ENCODE measurements around the gene CNGB1. TPM values are rescaled to one million over a fixed set of nuclear protein-coding genes. Genes with fewer than 3 reads are reported as not detected.

Gene CNGB1
- total RNA-seq, 3 donors from 2014 or later (not counting 1 experiment from before 2014, with no cell fraction given) = not detected

- intact Hi-C loops (cut with micrococcal nuclease) = no loop called here
- H3K4me1 ChIP-seq (ENCODE audit: control insufficient read depth, insufficient read depth, low read length) = no peaks in the 10 kb centered on the region
- no peak overlapping the region for H3K27ac ChIP-seq (ENCODE audit: low read length)
- Mint-ChIP-seq H3K27me3 (ENCODE audit: low read depth in 2 of 2) (peaks cover 0 to 2% of the 10 kb centered on the region in 2 donors), H3K36me3 (no peaks in the 10 kb centered on the region), H3K4me3 (no peak overlapping the region), H3K27ac (no peak overlapping the region), H3K4me1 (peaks cover 11 to 13% of the 10 kb centered on the region in 2 donors), H3K9me3 (no peaks in the 10 kb centered on the region)
- no peaks in the 10 kb centered on the region for H3K27me3 ChIP-seq (ENCODE audit: control insufficient read depth, insufficient read depth, low read length)
- WGBS (ENCODE audit: insufficient coverage) = 80% methylated on average over 9 of the region's 11 CpGs
- TF ChIP-seq CTCF (IDR thresholded peaks at IDR 0.05) = no peak
- no peak for ATAC-seq
- no peak overlapping the region for H3K4me3 ChIP-seq (ENCODE audit: low read length)
- no peaks in the 10 kb centered on the region for H3K9me3 ChIP-seq (ENCODE audit: control insufficient read depth, insufficient read depth, low read length)
- DNase-seq = no peak
- H3K36me3 ChIP-seq (ENCODE audit: control insufficient read depth, insufficient read depth, low read length) = no peaks in the 10 kb centered on the region
Measured at GRCh38 chr16:57941016-57941664, 29.8 kb downstream of the CNGB1 start.

DNA sequence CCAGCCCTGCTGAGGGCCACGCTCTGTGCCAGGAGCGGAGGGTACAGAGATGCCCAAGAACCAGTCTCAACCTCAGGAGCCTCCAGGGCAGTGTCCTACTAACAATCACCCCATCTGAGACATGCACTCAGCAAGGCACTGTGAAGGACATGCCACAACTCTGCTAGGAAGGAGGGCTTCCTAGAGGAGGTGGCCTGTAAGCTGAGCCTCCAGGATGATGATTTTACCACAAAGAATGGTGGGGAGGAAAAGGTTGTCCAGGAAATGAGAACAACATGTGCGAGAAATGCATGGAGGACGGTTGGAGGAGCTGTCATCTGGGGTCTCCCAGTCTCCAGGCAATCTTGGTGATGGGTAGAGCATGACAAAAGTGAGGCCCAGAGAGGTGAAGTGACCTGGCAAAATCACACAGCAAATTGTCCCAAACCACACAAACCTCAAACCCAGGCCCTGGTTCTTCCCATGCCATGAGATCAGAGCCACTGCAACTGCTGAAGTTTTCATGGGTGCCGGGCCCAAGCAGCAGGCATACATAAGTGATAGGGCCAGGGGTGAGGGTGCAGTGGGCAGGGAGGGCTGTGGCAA lies 30.5 kb downstream of the CNGB1 start:
- Histone ChIP-seq H3K36me3 (ENCODE audit: control insufficient read depth, insufficient read depth, low read length) (no peaks in the 10 kb centered on the region), H3K4me1 (ENCODE audit: control insufficient read depth, insufficient read depth, low read length) (peaks cover 6% of the 10 kb centered on the region), H3K27ac (ENCODE audit: low read length) (no peak overlapping the region), H3K4me3 (ENCODE audit: low read length) (no peak overlapping the region), H3K27me3 (ENCODE audit: control insufficient read depth, insufficient read depth, low read length) (no peaks in the 10 kb centered on the region), H3K9me3 (ENCODE audit: control insufficient read depth, insufficient read depth, low read length) (no peaks in the 10 kb centered on the region)
- Mint-ChIP-seq H3K9me3 (no peaks in the 10 kb centered on the region), H3K27ac (no peak overlapping the region), H3K27me3 (ENCODE audit: low read depth in 2 of 2) (peaks cover 0 to 2% of the 10 kb centered on the region in 2 donors), H3K4me1 (peaks cover 16 to 19% of the 10 kb centered on the region in 2 donors), H3K36me3 (no peaks in the 10 kb centered on the region), H3K4me3 (no peak overlapping the region)
- TF ChIP-seq CTCF (IDR thresholded peaks at IDR 0.05) = no peak
- WGBS (ENCODE audit: insufficient coverage) = 86% methylated on average over 5 of the region's 5 CpGs
- intact Hi-C loops (cut with micrococcal nuclease) = no loop called here
- no peak for DNase-seq
- no peak for ATAC-seq

GRCh38 chr16:57939872-57940224 lies 31.1 kb downstream of the CNGB1 start:
- Mint-ChIP-seq H3K36me3 (no peaks in the 10 kb centered on the region), H3K4me1 (peaks cover 16 to 23% of the 10 kb centered on the region in 2 donors), H3K4me3 (no peak overlapping the region), H3K9me3 (no peaks in the 10 kb centered on the region), H3K27ac (no peak overlapping the region), H3K27me3 (ENCODE audit: low read depth in 2 of 2) (peaks cover 0 to 2% of the 10 kb centered on the region in 2 donors)
- Histone ChIP-seq H3K4me1 (ENCODE audit: control insufficient read depth, insufficient read depth, low read length) (peaks cover 13% of the 10 kb centered on the region), H3K9me3 (ENCODE audit: control insufficient read depth, insufficient read depth, low read length) (no peaks in the 10 kb centered on the region), H3K4me3 (ENCODE audit: low read length) (no peak overlapping the region), H3K27me3 (ENCODE audit: control insufficient read depth, insufficient read depth, low read length) (no peaks in the 10 kb centered on the region), H3K27ac (ENCODE audit: low read length) (no peak overlapping the region), H3K36me3 (ENCODE audit: control insufficient read depth, insufficient read depth, low read length) (no peaks in the 10 kb centered on the region)
- DNase-seq = no peak
- TF ChIP-seq CTCF (IDR thresholded peaks at IDR 0.05) = no peak
- 93% methylated on average over 10 of the region's 10 CpGs for WGBS (ENCODE audit: insufficient coverage)
- ATAC-seq = no peak
- intact Hi-C loops (cut with micrococcal nuclease) = no loop called here

Measured in natural killer cell (primary cell).